ENCODE data around the gene HIRA.

The HIRA gene

GRCh38 chr22:19406281-19406811, 25.2 kb downstream of the HIRA start:
- no peak overlapping the region for H3K27ac ChIP-seq
- H3K4me3 ChIP-seq = no peak overlapping the region
- peaks cover 40 to 61% (median 60%) of the 10 kb centered on the region in 3 donors for H3K36me3 ChIP-seq
- H3K4me1 ChIP-seq = no peaks in the 10 kb centered on the region
- H3K27me3 ChIP-seq = no peaks in the 10 kb centered on the region
- no peak for DNase-seq
- intact Hi-C loops (cut with DNase I; ENCODE audit: low total_unique reads) = no loop called here
- no peaks in the 10 kb centered on the region for H3K9me3 ChIP-seq
- TF ChIP-seq CTCF (IDR thresholded peaks at IDR 0.05) = no peak

GRCh38 chr22:19405652-19406051, 25.9 kb downstream of the HIRA start:
- intact Hi-C loops (cut with DNase I; ENCODE audit: low total_unique reads) = no loop called here
- TF ChIP-seq CTCF (IDR thresholded peaks at IDR 0.05) = no peak
- H3K27me3 ChIP-seq = no peaks in the 10 kb centered on the region
- no peak overlapping the region for H3K4me3 ChIP-seq
- peaks cover 40 to 65% (median 63%) of the 10 kb centered on the region in 3 donors for H3K36me3 ChIP-seq
- H3K27ac ChIP-seq = no peak overlapping the region
- no peaks in the 10 kb centered on the region for H3K4me1 ChIP-seq
- H3K9me3 ChIP-seq = no peaks in the 10 kb centered on the region
- DNase-seq = no peak

- intact Hi-C loops (cut with DNase I; ENCODE audit: low total_unique reads) = no loop called here
- Histone ChIP-seq H3K36me3 (peaks cover 40 to 69% (median 66%) of the 10 kb centered on the region in 3 donors), H3K27me3 (no peaks in the 10 kb centered on the region), H3K9me3 (no peaks in the 10 kb centered on the region), H3K4me3 (no peak overlapping the region), H3K27ac (no peak overlapping the region), H3K4me1 (no peaks in the 10 kb centered on the region)
- no peak for TF ChIP-seq CTCF (IDR thresholded peaks at IDR 0.05)
- no peak for DNase-seq
These were observed 26.4 kb downstream of the HIRA start for GRCh38 chr22:19405133-19405532.

GRCh38 chr22:19404676-19405075, 26.9 kb downstream of the HIRA start:
- H3K4me1 ChIP-seq = no peaks in the 10 kb centered on the region
- no peaks in the 10 kb centered on the region for H3K9me3 ChIP-seq
- no peak for DNase-seq
- no peak for TF ChIP-seq CTCF (IDR thresholded peaks at IDR 0.05)
- H3K27me3 ChIP-seq = no peaks in the 10 kb centered on the region
- H3K4me3 ChIP-seq = no peak overlapping the region
- intact Hi-C loops (cut with DNase I; ENCODE audit: low total_unique reads) = no loop called here
- H3K27ac ChIP-seq = no peak overlapping the region
- H3K36me3 ChIP-seq = peaks cover 40 to 69% (median 66%) of the 10 kb centered on the region in 3 donors

- TF ChIP-seq CTCF (IDR thresholded peaks at IDR 0.05) = no peak
- Histone ChIP-seq H3K27ac (no peak overlapping the region), H3K4me1 (no peaks in the 10 kb centered on the region), H3K27me3 (no peaks in the 10 kb centered on the region), H3K36me3 (peaks cover 31 to 70% (median 67%) of the 10 kb centered on the region in 3 donors), H3K9me3 (no peaks in the 10 kb centered on the region), H3K4me3 (no peak overlapping the region)
- no peak for DNase-seq
- intact Hi-C loops (cut with DNase I; ENCODE audit: low total_unique reads) = no loop called here
These were observed 28.8 kb downstream of the HIRA start for GRCh38 chr22:19402642-19403191.

Measured in tibial artery (tissue), 4 donors.